OCI-LY3 (cell line): Measurements from ENCODE around the gene ZNF625.

ENCODE experiments used
- H2AFZ ChIP-seq: fragments of 200-600, 300-600 bp; shearing (Covaris generic); 2 replicates; pipeline ENCODE4 v1.6.0; 2014; ENCODE audit warnings: antibody characterized with exemption, low read depth, low read length
- H3K27ac ChIP-seq: fragments of 200-600, 300-600 bp; sonication (generic); 2 replicates; pipeline ENCODE4 v1.5.1; 2014; ENCODE audit warnings: mild to moderate bottlenecking, low read length, moderate library complexity, mixed read lengths
- H3K27me3 ChIP-seq: fragments of 200-600, 300-600 bp; sonication (generic); 2 replicates; pipeline ENCODE4 v1.6.1; 2014; ENCODE audit warnings: low read depth, low read length, mixed read lengths
- H3K36me3 ChIP-seq: fragments of 200-600, 300-600 bp; sonication (generic); replicated peaks from 2 replicates; pipeline ENCODE3; 2014; ENCODE audit warnings: low read depth, low read length, mixed read lengths
- H3K4me1 ChIP-seq: fragments of 300-600, 200-600 bp; sonication (generic); 2 replicates; pipeline ENCODE4 v1.6.1; 2014; ENCODE audit warnings: low read length, mixed read lengths
- H3K4me2 ChIP-seq: fragments of 200-600, 300-600 bp; sonication (generic); 2 replicates; pipeline ENCODE4 v1.6.1; 2014; ENCODE audit warnings: low read length, mixed read lengths
- H3K4me3 ChIP-seq: fragments of 300-600, 200-600 bp; sonication (generic); 2 replicates; pipeline ENCODE4 v1.5.1; 2014; ENCODE audit warnings: antibody characterized with exemption, mild to moderate bottlenecking, low read length, moderate library complexity
- H3K79me2 ChIP-seq: fragments of 300-600, 200-600 bp; shearing (Covaris generic); 2 replicates; pipeline ENCODE4 v1.6.1; 2014; ENCODE audit warnings: mild to moderate bottlenecking, low read length, mixed read lengths
- H3K9ac ChIP-seq: fragments of 300-600, 200-600 bp; shearing (Covaris generic); 2 replicates; pipeline ENCODE4 v1.6.0; 2014; ENCODE audit warnings: mild to moderate bottlenecking, low read length, moderate library complexity
- H3K9me3 ChIP-seq: fragments of 200-600, 300-600 bp; shearing (Covaris generic); 2 replicates; pipeline ENCODE4 v1.6.1; 2014; ENCODE audit warnings: low read length, mixed read lengths; ENCODE audit not compliant: insufficient read depth
- H4K20me1 ChIP-seq: fragments of 200-600, 300-600 bp; sonication (generic); 2 replicates; pipeline ENCODE4 v1.6.1; 2016; ENCODE audit warnings: low read length, mixed read lengths; ENCODE audit not compliant: insufficient read depth
- EZH2phosphoT487 ChIP-seq: fragments of 200-600 bp; shearing (Covaris generic); IDR thresholded peaks from 2 replicates; pipeline ENCODE4 v1.6.1; 2018; ENCODE audit warnings: antibody characterized with exemption, mixed run types, low read depth
- TF ChIP-seq, protein P1 (sequence below): fragments of 200-600, 300-600 bp; sonication (generic); IDR thresholded peaks from 2 replicates; pipeline ENCODE4 v1.5.1; 2014; ENCODE audit warnings: antibody characterized with exemption, low read length, low read depth

The ZNF625 gene

DNA sequence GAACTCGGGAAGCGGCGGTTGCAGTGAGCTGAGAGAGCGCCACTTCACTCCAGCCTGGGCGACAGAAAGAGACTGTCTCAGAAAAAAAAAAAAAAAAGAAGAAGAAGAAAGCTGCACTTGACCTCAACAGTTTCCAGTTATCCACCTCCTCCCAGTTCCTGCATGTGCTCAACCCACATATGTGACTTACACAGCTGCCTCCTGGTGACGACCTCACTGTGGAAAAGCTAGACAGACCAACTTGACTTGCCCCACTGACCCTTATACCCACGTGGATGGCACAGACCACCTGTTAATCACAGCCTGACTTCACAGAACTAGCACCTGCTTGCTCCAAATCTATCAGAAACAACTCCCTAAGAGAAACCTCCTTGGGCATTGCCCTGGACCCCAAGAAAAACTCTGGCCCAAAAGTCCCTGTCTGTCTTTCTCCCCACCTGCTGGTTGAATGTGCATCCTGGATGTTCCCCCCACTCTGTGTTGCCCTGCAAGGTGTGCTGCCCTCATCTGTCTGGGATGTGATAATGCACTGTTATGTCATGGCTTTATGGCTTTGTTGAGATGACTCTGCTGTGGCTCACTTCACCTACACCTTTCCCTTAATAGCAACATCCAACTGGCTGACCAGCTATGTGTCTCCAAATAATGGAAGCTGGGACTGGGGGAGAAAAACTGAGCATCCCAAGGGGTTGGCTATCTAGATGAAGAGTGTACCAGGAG, 19.2 kb downstream of the ZNF625 start:
- Histone ChIP-seq H3K9ac (no peak overlapping the region), H3K79me2 (no peaks in the 10 kb centered on the region; the same call in 1 of the 2 replicates), H3K4me2 (no peak overlapping the region), H2AFZ (no peak overlapping the region), H3K27ac (no peak overlapping the region), H3K27me3 (no peaks in the 10 kb centered on the region), H3K4me3 (no peak overlapping the region), H3K9me3 (peaks cover 11% of the 10 kb centered on the region), H3K36me3 (peaks cover 33% of the 10 kb centered on the region), H4K20me1 (peaks cover 6% of the 10 kb centered on the region; the same call in 1 of the 2 replicates), H3K4me1 (peaks cover 8% of the 10 kb centered on the region)
- TF ChIP-seq EZH2phosphoT487: no peak
- TF ChIP-seq, protein P1, sequence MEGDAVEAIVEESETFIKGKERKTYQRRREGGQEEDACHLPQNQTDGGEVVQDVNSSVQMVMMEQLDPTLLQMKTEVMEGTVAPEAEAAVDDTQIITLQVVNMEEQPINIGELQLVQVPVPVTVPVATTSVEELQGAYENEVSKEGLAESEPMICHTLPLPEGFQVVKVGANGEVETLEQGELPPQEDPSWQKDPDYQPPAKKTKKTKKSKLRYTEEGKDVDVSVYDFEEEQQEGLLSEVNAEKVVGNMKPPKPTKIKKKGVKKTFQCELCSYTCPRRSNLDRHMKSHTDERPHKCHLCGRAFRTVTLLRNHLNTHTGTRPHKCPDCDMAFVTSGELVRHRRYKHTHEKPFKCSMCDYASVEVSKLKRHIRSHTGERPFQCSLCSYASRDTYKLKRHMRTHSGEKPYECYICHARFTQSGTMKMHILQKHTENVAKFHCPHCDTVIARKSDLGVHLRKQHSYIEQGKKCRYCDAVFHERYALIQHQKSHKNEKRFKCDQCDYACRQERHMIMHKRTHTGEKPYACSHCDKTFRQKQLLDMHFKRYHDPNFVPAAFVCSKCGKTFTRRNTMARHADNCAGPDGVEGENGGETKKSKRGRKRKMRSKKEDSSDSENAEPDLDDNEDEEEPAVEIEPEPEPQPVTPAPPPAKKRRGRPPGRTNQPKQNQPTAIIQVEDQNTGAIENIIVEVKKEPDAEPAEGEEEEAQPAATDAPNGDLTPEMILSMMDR: peak; percentile 90

DNA sequence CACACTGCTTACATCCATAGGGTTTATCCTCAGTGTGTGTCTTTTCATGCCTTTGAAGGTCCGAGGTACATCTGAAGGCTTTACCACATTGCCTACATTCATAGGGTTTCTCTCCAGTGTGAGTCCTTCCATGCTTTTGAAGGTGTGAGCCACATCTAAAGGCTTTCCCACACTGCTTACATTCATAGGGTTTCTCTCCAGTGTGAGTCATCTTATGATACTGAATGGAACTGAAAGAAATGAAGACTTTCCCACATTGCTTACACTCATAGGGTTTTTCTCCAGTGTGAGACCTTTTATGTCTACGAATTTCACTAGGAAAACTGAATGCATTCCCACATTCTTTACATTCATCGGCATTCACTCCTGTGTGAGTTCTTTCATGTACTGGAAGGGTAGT, 23.5 kb downstream of the ZNF625 start:
- Histone ChIP-seq H3K36me3 (peaks cover 51% of the 10 kb centered on the region), H2AFZ (no peak overlapping the region), H3K4me3 (no peak overlapping the region), H3K27ac (no peak overlapping the region), H3K4me1 (no peaks in the 10 kb centered on the region), H3K9ac (no peak overlapping the region), H3K27me3 (no peaks in the 10 kb centered on the region), H4K20me1 (no peaks in the 10 kb centered on the region), H3K4me2 (no peak overlapping the region), H3K9me3 (peaks cover 11% of the 10 kb centered on the region), H3K79me2 (no peaks in the 10 kb centered on the region)
- TF ChIP-seq EZH2phosphoT487: no peak
- TF ChIP-seq, protein P1: no peak

DNA sequence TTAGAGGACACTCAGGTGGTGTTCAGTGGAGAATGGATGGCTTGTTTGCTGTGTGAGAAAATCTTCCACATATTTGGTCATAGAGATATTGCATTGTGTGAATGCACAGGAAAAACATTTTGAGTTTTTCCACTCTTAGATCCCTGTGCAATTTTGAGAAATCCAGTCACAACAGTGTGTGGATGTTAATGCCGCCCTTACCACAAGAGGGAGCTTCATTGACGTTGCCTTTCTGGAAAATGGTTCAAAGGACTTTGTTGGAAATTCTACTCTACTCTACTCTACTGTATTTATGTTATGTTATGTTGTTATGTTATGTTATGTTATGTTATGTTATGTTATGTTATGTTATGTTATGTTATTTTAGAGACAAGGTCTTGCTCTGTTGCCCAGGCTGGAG, 29.8 kb downstream of the ZNF625 start:
- no peak overlapping the region for H2AFZ ChIP-seq
- peaks cover 16% of the 10 kb centered on the region for H3K36me3 ChIP-seq
- H3K27ac ChIP-seq: no peak overlapping the region
- no peaks in the 10 kb centered on the region for H3K79me2 ChIP-seq
- no peaks in the 10 kb centered on the region for H3K27me3 ChIP-seq
- TF ChIP-seq, protein P1: peak; percentile 62
- TF ChIP-seq EZH2phosphoT487: no peak
- no peak overlapping the region for H3K4me3 ChIP-seq
- no peaks in the 10 kb centered on the region for H4K20me1 ChIP-seq
- no peaks in the 10 kb centered on the region for H3K4me1 ChIP-seq
- no peak overlapping the region for H3K4me2 ChIP-seq
- H3K9ac ChIP-seq: no peak overlapping the region
- H3K9me3 ChIP-seq: no peaks in the 10 kb centered on the region

DNA sequence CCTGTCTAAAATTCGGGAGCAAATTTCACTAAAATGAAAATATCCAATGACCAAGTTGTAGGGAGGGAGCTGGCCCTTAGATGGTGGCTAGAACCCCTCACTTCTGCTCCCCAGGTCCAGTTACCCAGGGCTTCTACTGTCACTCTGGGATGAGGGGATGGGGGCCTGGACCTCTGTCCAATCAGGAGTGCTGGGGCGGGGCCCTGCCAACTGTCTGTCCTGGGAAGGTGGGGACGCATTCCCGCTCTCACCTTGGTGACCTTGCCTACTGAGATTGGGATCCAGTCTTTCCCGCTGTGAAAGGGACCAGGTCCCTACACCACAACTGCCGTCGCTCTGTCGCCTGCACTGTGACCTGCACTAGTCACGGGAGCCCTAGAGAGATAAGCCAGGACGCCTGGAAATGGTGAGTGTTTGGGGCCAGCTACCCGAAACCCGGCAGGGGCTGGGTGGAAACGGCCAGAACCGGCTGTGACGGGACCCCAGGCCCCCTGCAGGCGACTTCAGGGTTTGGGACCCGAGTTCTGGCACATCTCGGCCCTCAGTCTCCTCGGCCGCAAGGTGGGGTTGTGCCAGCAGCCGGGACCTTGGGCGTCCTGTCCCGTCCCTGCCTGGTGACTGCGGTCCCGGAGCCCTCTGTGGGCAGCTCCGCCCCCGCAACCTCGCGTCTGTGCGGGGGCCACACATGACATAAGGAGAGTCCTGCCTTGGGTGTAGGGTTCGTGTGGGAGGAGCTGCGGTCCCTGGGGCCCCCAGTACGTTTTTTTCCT, 39.1 kb downstream of the ZNF625 start:
- H3K36me3 ChIP-seq: peaks cover 24% of the 10 kb centered on the region
- H3K27me3 ChIP-seq: no peaks in the 10 kb centered on the region
- no peak overlapping the region for H3K4me3 ChIP-seq
- no peaks in the 10 kb centered on the region for H3K4me1 ChIP-seq
- no peak overlapping the region for H3K27ac ChIP-seq
- no peak overlapping the region for H3K4me2 ChIP-seq
- H3K79me2 ChIP-seq: no peaks in the 10 kb centered on the region
- no peak overlapping the region for H3K9ac ChIP-seq
- no peak overlapping the region for H2AFZ ChIP-seq
- H4K20me1 ChIP-seq: no peaks in the 10 kb centered on the region
- TF ChIP-seq EZH2phosphoT487: no peak
- TF ChIP-seq, protein P1: no peak
- no peaks in the 10 kb centered on the region for H3K9me3 ChIP-seq
